HFFc6 (cell line): ENCODE data around the gene TDRD12. TPM values are rescaled to one million over a fixed set of nuclear protein-coding genes. Genes with fewer than 3 reads are reported as not detected.
"Not testable (repeated sequence)": the region's sequence is repeated elsewhere in the genome, so short reads cannot be mapped to it uniquely, and the experiment has no call there.

ENCODE experiments used
- DNase-seq: peaks from one replicate; pipeline ENCODE4 v3.0.0-alpha.2; 2018
- H3K27ac Mint-ChIP-seq: 2 replicates; pipeline ENCODE4 v1.8.0; 2020; ENCODE audit warnings: mild to moderate bottlenecking, mixed read lengths
- H3K27me3 Mint-ChIP-seq: 2 replicates; pipeline ENCODE4 v1.8.0; 2021; ENCODE audit warnings: mild to moderate bottlenecking, moderate library complexity, mixed read lengths; ENCODE audit not compliant: insufficient read depth
- H3K36me3 Mint-ChIP-seq: 2 replicates; pipeline ENCODE4 v1.8.0; 2021; ENCODE audit warnings: low read depth, mixed read lengths
- H3K4me1 Mint-ChIP-seq: 2 replicates; pipeline ENCODE4 v1.8.0; 2020; ENCODE audit warnings: low read depth, mixed read lengths
- H3K4me3 Mint-ChIP-seq: 2 replicates; pipeline ENCODE4 v1.8.0; 2020; ENCODE audit warnings: mild to moderate bottlenecking, moderate library complexity, mixed read lengths
- H3K9me3 Mint-ChIP-seq: 2 replicates; pipeline ENCODE4 v1.8.0; 2020; ENCODE audit warnings: mild to moderate bottlenecking, mixed read lengths
- total RNA-seq, 6 experiments: library from RNA; stranded (reverse); fragmentation: NEBNext Ultra II Directional; extraction: Animal tissue kit (Norgen Biotek cat#: 25700); gene quantifications; 2 replicates in 1 of 6; 3 replicates in 5 of 6; pipeline ENCODE4 v1.2.3, GENCODE V29; 2021
- TF ChIP-seq, protein P1 (sequence below): fragments of 200-600 bp; sonication (generic); IDR thresholded peaks from 2 replicates; pipeline ENCODE4 v1.5.0; 2021; ENCODE audit warnings: antibody characterized with exemption, mild to moderate bottlenecking

Gene TDRD12
- total RNA-seq, 6 experiments from 2014 or later = 0.07 to 0.31 (median 0.18) TPM; not detected in 1

DNA sequence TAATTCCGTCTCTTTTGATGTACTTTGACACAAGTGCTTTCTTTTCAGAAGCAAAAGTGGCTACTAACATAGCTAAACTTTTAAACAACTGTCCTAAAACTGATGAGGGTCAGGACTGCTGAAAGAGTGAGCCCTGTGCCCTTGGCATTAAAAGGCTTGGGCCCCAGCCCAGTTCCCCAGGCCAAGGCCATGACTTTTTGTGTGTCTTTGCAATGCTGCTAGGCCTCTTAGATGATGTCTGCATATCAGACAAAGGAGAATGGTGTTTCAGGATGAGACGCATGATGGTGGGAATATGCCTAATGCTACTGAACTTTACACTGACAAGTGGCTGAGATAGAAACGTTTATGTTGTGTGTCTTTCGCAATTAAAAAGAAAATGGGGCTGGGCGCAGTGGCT is 112.0 kb downstream of the TDRD12 start:
- no peak overlapping the region for H3K27ac Mint-ChIP-seq

DNA sequence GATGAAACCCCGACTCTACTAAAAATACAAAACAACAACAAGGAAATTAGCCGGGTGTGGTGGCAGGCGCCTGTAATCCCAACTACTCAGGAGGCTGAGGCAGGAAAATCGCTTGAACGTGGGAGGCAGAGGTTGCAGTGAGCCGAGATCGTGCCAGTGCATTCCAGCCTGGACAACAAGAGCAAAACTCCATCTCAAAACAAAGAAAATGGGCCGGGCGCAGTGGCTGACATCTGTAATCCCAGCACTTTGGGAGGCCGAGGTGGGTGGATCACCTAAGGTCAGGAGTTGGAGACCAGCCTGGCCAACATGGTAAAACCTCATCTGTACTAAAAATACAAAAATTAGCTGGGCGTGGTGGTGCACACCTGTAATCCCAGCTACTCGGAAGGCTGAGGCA is 112.5 kb downstream of the TDRD12 start:
- H3K27ac Mint-ChIP-seq, H3K36me3 Mint-ChIP-seq, H3K4me3 Mint-ChIP-seq, DNase-seq, H3K9me3 Mint-ChIP-seq: not testable (repeated sequence)
- peaks cover 27% of the 10 kb centered on the region for H3K27me3 Mint-ChIP-seq
- H3K4me1 Mint-ChIP-seq = peaks cover 16% of the 10 kb centered on the region

More for the DNA sequence above, 112.0 kb downstream of the TDRD12 start:
- Mint-ChIP-seq H3K4me1 (peaks cover 16% of the 10 kb centered on the region), H3K27me3 (peaks cover 25% of the 10 kb centered on the region), H3K4me3 (peak overlapping the region; percentile 24; the same call in 1 of the 2 replicates), H3K9me3 (no peaks in the 10 kb centered on the region), H3K36me3 (no peaks in the 10 kb centered on the region)
- TF ChIP-seq, protein P1, sequence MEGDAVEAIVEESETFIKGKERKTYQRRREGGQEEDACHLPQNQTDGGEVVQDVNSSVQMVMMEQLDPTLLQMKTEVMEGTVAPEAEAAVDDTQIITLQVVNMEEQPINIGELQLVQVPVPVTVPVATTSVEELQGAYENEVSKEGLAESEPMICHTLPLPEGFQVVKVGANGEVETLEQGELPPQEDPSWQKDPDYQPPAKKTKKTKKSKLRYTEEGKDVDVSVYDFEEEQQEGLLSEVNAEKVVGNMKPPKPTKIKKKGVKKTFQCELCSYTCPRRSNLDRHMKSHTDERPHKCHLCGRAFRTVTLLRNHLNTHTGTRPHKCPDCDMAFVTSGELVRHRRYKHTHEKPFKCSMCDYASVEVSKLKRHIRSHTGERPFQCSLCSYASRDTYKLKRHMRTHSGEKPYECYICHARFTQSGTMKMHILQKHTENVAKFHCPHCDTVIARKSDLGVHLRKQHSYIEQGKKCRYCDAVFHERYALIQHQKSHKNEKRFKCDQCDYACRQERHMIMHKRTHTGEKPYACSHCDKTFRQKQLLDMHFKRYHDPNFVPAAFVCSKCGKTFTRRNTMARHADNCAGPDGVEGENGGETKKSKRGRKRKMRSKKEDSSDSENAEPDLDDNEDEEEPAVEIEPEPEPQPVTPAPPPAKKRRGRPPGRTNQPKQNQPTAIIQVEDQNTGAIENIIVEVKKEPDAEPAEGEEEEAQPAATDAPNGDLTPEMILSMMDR = no peak
- no peak for DNase-seq

DNA sequence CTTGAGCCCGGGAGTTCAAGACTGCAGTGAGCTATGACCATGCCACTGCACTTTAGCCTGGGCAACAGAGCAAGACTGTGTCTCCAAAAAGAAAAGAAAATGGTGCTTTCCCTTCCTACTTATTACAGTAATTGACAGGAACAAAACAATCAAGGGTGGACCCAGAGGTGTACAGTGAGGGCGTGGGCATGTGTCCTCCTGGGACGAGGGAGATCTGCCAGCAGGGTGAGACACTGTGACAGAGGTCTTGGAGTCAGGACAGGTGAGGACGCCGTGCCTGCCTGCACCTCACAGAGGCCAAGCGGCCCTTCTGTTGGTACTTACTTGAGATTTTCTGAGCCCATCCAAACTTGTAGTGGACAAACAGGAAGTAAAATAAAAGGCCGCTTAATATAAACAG is 113.3 kb downstream of the TDRD12 start:
- H3K4me1 Mint-ChIP-seq = peaks cover 16% of the 10 kb centered on the region
- not testable (repeated sequence) for H3K36me3 Mint-ChIP-seq, H3K27ac Mint-ChIP-seq, DNase-seq, H3K4me3 Mint-ChIP-seq, H3K9me3 Mint-ChIP-seq
- peaks cover 22% of the 10 kb centered on the region for H3K27me3 Mint-ChIP-seq

DNA sequence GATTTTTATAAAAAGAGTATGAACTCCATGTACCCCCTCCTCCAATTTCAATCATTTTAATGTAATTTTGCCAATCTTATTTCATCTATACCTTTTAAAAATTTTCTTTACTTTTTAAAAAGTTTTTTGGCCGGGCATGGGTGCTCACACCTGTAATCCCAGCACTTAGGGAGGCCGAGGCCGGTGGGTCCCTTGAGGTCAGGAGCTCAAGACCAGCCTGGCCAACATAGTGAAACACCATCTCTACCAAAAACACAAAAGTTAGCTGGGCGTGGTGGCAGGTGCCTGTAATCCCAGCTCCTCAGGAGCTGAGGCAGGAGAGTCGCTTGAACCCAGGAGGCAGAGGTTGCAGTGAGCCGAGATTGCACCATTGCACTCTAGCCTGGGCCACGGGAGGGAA is 113.8 kb downstream of the TDRD12 start:
- not testable (repeated sequence) for H3K27ac Mint-ChIP-seq, H3K4me3 Mint-ChIP-seq, H3K9me3 Mint-ChIP-seq, DNase-seq, H3K36me3 Mint-ChIP-seq
- Mint-ChIP-seq H3K27me3 (peaks cover 16% of the 10 kb centered on the region), H3K4me1 (peaks cover 16% of the 10 kb centered on the region)

DNA sequence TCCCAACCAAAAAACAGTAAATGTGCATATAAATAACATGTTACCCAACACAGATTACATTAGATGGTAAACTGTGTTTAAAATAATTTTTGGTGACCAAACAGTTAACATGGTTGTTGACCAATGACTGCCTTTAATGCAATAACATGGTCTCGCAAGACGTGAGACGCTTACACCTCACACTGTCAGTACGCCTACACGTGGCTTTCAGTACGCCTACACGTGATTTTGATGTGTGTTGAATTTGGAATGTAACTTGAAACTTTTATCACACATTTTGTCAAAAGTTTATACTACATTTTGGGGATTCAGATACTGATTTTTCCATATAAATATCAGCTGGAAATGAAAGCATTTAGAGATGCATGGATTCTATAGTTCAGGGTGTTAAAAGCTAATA is 118.0 kb downstream of the TDRD12 start:
- no peak for DNase-seq
- Mint-ChIP-seq H3K36me3 (peaks cover 13% of the 10 kb centered on the region), H3K4me1 (no peaks in the 10 kb centered on the region), H3K27ac (no peak overlapping the region), H3K4me3 (no peak overlapping the region), H3K9me3 (peaks cover 16% of the 10 kb centered on the region), H3K27me3 (peaks cover 20% of the 10 kb centered on the region)
- TF ChIP-seq, protein P1 = no peak

DNA sequence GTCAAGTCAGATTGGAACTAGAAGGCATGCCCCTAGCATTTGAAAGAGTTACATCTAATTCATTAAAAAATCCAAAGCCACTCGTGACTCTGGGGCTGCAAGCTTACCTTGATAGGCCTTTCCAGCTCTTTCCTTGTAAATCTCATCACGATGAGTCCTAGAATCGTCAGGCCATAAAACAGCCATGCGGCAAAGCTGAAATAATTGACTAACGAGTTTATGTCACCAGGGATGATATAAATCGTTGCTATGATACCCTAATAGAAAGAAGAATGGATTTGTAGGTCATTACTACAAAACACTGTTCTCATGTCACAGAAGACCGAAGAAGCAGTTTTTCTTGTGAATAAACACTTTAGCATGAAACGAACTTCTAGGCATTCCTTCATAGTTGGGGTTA is 122.5 kb downstream of the TDRD12 start:
- H3K27ac Mint-ChIP-seq = no peak overlapping the region
- TF ChIP-seq, protein P1 = no peak
- no peaks in the 10 kb centered on the region for H3K4me1 Mint-ChIP-seq
- no peak for DNase-seq
- H3K4me3 Mint-ChIP-seq = no peak overlapping the region
- H3K36me3 Mint-ChIP-seq = peaks cover 13% of the 10 kb centered on the region
- H3K9me3 Mint-ChIP-seq = peaks cover 16% of the 10 kb centered on the region
- peaks cover 21% of the 10 kb centered on the region for H3K27me3 Mint-ChIP-seq

DNA sequence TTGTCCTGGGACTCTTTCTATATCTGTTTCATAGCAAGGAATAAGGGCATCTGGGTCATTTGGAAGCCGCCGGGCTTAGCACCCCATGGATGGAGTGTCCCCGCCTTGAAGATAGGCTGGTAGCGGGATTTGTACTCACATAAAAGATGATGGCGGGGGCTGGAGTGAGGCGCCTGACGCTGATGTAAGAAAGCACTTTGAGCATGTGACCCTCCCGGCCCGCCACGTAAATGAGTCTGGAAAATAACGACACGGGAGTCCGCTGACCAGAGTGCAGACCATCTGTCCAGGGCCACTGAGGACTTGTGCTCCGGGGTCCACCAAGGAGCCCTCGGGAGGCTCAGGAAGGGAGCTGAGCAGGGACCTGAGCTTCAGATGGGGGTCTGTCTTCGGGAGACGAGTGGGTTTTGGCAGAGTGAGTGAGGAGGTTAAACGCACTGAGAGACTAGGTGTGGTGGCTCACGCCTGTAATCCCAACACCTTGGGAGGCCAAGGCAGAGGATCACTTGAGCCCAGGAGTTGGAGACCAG is 124.2 kb downstream of the TDRD12 start:
- Mint-ChIP-seq H3K4me1 (no peaks in the 10 kb centered on the region), H3K4me3 (no peak overlapping the region), H3K9me3 (peaks cover 16% of the 10 kb centered on the region), H3K27ac (no peak overlapping the region), H3K27me3 (peaks cover 22% of the 10 kb centered on the region), H3K36me3 (peaks cover 13% of the 10 kb centered on the region)
- DNase-seq = no peak
- TF ChIP-seq, protein P1 = no peak

DNA sequence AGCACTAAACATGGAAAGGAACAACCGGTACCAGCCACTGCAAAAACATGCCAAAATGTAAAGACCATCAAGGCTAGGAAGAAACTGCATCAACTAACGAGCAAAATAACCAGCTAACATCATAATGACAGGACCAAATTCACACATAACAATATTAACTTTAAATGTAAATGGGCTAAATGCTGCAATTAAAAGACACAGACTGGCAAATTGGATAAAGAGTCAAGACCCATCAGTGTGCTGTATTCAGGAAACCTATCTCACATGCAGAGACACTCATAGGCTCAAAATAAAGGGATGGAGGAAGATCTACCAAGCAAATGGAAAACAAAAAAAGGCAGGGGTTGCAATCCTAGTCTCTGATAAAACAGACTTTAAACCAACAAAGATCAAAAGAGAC is 128.5 kb downstream of the TDRD12 start:
- H3K36me3 Mint-ChIP-seq, H3K9me3 Mint-ChIP-seq, DNase-seq, H3K4me1 Mint-ChIP-seq, H3K27ac Mint-ChIP-seq, H3K4me3 Mint-ChIP-seq: not testable (repeated sequence)
- peaks cover 13% of the 10 kb centered on the region for H3K27me3 Mint-ChIP-seq
